ENCODE results near the gene MAPK8IP3. TPM values are rescaled to one million over a fixed set of nuclear protein-coding genes. Genes with fewer than 3 reads are reported as not detected.
A peak's percentile ranks its signal among the peaks of the same experiment; 100 is the strongest.

MAPK8IP3 gene
- total RNA-seq, 1 donor from 2014 or later = 61.4 TPM

DNA sequence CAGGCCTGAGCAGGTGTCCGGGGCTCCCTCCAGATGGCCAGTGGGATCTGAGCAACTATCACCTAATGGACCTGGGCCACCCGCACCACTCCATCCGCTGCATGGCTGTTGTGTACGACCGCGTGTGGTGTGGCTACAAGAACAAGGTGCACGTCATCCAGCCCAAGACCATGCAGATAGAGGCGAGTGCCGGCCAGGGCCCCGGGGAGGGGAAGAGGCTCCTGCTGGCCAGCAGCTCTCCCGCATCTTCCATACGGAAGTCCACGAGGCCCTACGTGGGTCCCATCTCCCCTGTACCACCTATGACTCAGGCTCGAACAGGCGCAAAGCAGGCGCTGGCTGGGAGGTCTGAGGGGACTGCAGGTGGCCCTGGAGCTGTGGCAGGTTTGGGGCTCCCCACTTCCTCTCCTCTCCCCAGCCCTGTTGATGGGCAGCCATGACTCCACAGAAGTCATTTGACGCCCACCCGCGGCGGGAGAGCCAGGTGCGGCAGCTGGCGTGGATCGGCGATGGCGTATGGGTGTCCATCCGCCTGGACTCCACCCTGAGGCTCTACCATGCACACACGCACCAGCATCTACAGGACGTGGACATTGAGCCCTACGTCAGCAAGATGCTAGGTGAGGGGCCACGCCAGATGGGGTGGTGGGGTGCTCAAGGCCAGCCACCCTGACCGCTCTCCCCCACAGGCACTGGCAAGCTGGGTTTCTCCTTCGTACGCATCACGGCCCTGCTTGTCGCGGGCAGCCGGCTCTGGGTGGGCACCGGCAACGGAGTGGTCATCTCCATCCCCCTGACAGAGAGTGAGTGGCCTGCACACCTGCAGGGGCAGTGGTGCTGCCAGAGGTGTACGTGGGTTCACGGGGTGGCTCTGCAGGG lies 61.4 kb downstream of the MAPK8IP3 start:
- DNase-seq = no peak

DNA sequence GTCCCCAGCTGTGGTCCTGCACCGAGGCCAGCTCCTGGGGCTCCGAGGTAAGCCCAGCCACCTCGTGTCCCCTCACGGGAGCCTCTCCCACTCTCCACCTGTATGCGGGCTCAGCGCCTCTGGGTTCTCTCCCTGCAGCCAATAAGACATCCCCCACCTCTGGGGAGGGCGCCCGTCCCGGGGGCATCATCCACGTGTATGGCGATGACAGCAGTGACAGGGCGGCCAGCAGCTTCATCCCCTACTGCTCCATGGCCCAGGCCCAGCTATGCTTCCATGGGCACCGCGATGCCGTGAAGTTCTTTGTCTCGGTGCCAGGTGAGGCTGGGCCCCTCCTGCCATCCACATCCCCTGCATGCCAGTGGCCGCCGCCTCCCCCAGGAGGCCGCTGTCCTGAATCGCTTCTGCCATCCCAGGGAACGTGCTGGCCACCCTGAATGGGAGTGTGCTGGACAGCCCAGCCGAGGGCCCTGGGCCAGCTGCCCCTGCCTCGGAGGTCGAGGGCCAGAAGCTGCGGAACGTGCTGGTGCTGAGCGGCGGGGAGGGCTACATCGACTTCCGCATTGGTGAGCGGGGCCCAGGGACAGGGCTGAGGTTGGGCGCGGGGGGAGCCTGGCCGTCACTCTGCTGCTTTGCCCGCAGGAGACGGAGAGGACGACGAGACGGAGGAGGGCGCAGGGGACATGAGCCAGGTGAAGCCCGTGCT lies 62.2 kb downstream of the MAPK8IP3 start:
- DNase-seq (no peak), ATAC-seq (ENCODE audit: poor library complexity) (no peak)
- intact Hi-C loops (cut with DNase I) = no loop called here

More for the DNA sequence above, 61.4 kb downstream of the MAPK8IP3 start:
- ATAC-seq (ENCODE audit: poor library complexity) = no peak
- intact Hi-C loops (cut with DNase I) = no loop called here

DNA sequence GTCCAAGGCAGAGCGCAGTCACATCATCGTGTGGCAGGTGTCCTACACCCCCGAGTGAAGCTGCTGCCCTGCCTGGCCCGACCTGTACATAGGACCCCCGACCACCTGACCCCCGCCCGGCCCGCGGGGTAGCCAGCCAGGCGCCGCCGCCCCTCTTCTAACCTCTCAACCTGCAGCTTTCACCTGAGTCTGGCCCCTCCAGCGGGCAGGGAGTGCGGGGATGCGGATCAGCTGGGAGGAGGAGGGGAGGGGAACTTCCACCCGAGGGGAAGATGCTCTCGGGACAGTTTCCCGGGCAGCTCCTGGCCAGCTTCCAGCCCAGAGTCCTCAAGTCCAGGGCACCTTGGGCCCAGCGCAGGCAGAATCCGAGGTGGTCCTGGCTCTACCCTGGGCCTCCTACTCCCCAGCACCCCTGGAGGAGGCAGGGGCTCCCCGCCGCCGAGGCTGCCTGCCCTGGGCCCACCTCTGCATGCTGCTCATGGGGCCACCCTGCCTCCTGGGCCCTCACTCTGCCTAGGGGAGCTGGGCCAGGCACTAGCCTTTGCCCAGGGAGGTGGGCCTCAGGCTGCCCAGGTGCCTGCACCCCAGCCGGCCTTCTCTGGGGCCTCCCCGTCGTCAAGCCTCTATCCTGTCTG lies 62.9 kb downstream of the MAPK8IP3 start:
- DNase-seq (no peak), ATAC-seq (ENCODE audit: poor library complexity) (no peak)
- intact Hi-C loops (cut with DNase I) = no loop called here

DNA sequence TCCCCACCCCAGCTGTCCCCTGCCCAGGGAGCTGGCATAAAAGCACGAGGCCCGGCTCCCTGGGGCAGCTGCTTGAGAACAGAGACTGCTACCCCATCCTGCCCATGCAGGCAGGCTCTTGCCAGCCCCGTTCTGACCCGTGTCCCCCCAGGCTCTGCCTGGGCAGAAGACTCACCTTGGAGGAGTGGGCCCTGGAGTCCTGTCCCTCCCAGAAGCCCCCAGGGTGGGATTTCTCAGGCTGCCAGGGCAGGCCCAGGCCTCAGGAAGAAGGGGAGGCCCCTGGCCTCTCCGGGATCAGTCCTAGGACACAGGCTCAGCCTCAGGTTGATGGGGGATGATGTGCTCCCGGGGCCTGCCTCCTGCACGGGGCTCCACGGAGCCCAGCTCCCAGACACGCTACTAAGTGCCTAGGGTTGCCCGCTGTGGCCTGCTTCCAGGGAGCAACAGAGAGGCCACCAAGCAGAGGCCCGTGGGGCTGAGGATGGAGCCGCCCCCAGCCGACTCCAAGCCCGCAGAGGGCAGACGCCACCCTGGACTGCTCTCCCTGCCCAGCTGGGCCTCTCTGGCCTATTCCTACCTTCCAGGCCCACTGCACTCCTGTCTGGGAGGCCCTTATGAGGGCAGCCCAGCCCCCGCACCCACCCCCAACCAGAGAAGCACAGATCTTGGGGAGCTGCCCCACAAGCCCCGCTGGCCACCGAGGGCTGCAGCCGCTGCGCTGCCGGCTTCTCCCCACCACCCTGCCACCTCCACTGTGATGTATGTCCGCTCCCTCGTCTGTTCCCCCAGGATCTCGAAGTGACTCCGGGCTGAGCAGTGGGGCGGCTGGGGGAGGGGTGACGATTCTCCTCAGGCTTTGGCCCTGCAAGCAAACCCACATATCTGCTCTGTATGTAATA lies 63.7 kb downstream of the MAPK8IP3 start:
- DNase-seq (no peak), ATAC-seq (ENCODE audit: poor library complexity) (no peak)
- intact Hi-C loops (cut with DNase I) = no loop called here

GRCh38 chr16:1770328-1771187 lies 64.6 kb downstream of the MAPK8IP3 start:
- DNase-seq = peak; percentile 79
- ATAC-seq (ENCODE audit: poor library complexity) = peak; percentile 5
- intact Hi-C loops (cut with DNase I) = no loop called here

DNA sequence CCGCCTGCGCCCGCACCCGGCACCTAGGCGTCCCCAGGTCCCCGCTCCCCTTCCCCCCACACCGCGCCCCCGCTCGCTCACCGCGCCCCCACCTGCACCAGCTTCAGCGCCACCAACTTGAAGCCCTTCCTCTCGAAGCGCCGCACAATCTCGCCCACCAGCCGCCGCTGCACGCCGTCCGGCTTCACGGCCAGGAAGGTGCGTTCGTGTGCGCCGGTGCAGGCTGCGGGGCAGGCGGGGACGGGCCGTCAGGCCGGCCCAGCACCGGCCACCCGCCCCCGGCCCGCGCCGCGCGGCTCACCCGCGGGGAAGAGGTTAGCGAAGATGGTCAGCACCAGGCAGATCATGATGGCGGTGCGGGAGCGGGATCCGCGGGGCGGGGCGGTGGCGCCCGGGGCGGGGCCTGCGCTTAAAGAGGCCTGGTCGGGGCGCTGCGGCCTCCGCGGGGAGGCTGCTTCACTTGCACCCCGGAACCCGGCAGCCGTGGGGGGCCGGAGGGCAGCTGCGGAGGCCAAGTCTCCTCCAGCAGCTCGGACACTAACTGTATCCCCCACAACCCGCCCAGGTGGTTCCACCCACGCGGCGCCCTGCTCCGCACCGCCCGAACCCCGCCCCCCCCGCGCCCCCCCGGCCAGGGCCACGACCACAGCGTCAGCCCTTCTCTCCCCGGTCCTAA lies 65.3 kb downstream of the MAPK8IP3 start, which contains the start of gene NME3:
Gene NME3, minus strand, starts transcription at position 356 of the 676 bp plus-strand sequence. Its CDS starts 9 bp downstream, at position 347.
- peak; percentile 92 for DNase-seq
- intact Hi-C loops (cut with DNase I) = no loop called here
- peak; percentile 63 for ATAC-seq (ENCODE audit: poor library complexity)

- ATAC-seq (ENCODE audit: poor library complexity) (no peak), DNase-seq (no peak)
- intact Hi-C loops (cut with DNase I) = no loop called here
These were observed 65.9 kb downstream of the MAPK8IP3 start for GRCh38 chr16:1771864-1772361.

DNA sequence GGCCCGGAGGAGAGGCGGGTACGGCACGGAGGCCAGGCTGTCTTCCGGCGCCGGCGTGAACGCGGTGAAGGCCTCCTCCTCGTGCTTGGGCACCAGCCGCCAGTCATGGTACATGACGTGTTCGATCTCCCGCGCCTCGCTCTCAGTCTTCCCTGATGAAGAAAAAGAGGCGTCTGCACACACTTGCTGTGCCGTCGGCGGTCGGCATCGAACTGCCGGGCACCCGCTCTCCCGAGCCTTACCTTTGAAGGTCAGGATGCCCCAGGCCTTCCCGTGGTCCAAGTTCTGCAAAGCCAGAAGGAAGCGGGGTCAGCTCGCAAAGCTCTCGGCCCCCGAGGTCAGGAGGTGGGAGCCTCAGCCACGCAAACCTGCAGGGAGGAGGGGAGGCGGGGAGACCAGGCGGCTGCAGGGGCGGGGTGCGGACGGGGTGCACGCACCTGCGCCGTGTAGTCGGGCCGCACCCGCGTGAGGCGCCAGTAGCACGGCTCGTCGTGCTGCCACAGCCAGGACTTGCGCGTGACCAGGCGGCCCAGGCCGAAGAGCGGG lies 66.4 kb downstream of the MAPK8IP3 start, which contains the start of gene EME2:
Gene EME2, plus strand, starts transcription at position 449 of the 546 bp plus-strand sequence. CDS start 418 bp downstream, outside the sequence.
- ATAC-seq (ENCODE audit: poor library complexity) = peak; percentile 0
- intact Hi-C loops (cut with DNase I) = no loop called here

GRCh38 chr16:1772908-1773702 lies 67.1 kb downstream of the MAPK8IP3 start, which contains the start of gene MRPS34:
MRPS34 (minus strand) TSS chr16:1773134; CDS start chr16:1773119, 15 bp downstream.
- intact Hi-C loops (cut with DNase I) = no loop called here
- DNase-seq = peak; percentile 90
- ATAC-seq (ENCODE audit: poor library complexity) = peak; percentile 77

More for the DNA sequence above, 66.4 kb downstream of the MAPK8IP3 start, which contains the start of gene EME2:
- DNase-seq = no peak

DNA sequence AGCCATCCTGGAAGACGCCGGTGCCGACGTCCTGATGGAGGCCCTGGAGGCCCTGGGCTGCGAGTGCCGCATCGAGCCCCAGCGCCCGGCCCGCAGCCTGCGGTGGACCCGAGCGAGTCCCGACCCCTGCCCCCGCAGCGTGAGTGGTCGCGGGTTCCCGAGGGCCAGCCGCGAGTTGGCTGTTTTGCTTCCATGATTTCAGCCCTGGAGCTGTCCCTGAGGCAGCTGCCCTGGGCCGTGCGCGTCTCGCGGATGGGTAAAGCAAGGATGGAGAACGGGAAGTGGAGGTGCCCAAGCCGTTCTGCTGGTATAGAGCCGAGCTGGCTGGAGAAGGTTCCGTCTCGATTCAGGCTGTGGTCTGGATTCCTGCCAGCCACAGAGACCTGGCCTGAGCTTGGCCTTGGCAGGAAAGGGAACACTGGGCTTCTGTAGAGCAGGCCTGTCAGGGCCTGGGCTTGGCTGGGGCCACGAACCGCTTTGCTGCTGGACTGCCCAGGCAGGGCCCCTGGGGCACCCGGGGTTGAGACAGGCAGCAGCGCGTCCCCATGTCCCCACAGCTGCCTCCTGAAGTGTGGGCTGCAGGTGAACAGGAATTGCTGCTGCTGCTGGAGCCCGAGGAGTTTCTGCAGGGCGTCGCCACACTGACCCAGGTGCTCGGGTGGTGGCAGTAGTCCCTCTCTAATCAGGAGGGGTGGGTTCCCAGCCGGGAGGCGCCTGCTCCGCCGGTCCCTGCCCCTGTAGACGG lies 67.9 kb downstream of the MAPK8IP3 start:
- intact Hi-C loops (cut with DNase I) = no loop called here
- ATAC-seq (ENCODE audit: poor library complexity) = no peak
- no peak for DNase-seq

GRCh38 chr16:1774448-1774780 lies 68.4 kb downstream of the MAPK8IP3 start:
- ATAC-seq (ENCODE audit: poor library complexity) (no peak), DNase-seq (no peak)
- intact Hi-C loops (cut with DNase I) = no loop called here

- intact Hi-C loops (cut with DNase I) = no loop called here
- ATAC-seq (ENCODE audit: poor library complexity) (no peak), DNase-seq (no peak)
These were observed 69.2 kb downstream of the MAPK8IP3 start for GRCh38 chr16:1775006-1775845.

GRCh38 chr16:1775846-1776671 lies 70.1 kb downstream of the MAPK8IP3 start:
- ATAC-seq (ENCODE audit: poor library complexity) (no peak), DNase-seq (no peak)
- intact Hi-C loops (cut with DNase I) = no loop called here

Measured in Right ventricle myocardium superior (tissue), 1 donor.